ENCODE results near the gene YPEL2.

Gene YPEL2

DNA sequence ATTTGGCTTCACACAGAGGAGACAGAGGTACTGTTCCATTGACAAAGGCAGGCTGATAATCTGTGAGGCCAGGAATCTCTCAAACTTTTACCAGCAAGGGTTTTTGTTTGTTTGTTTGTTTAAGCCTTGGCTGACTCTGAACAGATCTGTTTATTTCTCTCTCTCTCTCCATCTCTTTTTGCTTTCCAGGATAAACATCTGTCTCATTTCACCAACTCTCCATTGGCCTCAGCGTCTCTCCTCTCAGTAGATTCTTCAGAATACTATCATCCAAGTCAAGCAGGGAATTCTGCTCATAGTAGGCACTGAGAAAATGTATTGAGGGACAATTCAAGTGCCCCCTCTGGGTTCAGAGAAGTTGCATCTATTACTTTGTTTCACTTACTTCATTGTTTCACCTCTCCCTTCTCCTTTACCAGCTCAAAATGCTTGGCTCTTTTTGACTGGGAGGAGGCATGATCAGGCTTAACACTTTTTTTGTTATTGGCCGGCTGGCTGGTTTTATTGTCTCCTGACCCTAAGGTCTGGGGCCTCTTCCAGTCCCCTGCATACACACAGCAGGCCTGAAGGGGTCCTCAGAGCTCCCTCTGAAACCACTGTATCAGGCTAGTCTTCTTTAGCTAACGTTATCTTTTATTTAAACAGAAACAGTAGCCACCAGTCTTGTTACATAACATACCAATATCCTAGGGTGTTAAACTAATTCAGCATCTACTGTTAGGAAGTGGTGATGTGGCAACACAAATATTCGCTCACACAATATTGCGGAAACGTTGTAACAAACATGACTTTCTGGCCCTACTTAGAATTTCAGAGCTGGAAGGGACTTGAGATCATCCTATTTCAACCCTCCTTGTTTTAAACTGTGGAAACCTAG is 2.0 kb upstream of the YPEL2 start (continued):
- TF ChIP-seq ZBTB7A (tag by site-specific recombination; IDR thresholded peaks at IDR 0.05; ENCODE audit: low read depth) (no peak), ZNF792 (tag by site-specific recombination; IDR thresholded peaks at IDR 0.05) (no peak), HOXA7 (CRISPR knock-in tag; IDR thresholded peaks at IDR 0.05; ENCODE audit: borderline replicate concordance) (no peak), ZNF223 (tag by site-specific recombination; IDR thresholded peaks at IDR 0.05) (no peak), ZNF433 (tag by site-specific recombination; IDR thresholded peaks at IDR 0.05; ENCODE audit: low read depth) (no peak), ZNF776 (tag by site-specific recombination; IDR thresholded peaks at IDR 0.05; ENCODE audit: borderline replicate concordance) (no peak), ZEB2 (tag by site-specific recombination; IDR thresholded peaks at IDR 0.05) (peak; percentile 40; the same call in 1 of the 2 replicates)
- TF ChIP-seq, protein P1, sequence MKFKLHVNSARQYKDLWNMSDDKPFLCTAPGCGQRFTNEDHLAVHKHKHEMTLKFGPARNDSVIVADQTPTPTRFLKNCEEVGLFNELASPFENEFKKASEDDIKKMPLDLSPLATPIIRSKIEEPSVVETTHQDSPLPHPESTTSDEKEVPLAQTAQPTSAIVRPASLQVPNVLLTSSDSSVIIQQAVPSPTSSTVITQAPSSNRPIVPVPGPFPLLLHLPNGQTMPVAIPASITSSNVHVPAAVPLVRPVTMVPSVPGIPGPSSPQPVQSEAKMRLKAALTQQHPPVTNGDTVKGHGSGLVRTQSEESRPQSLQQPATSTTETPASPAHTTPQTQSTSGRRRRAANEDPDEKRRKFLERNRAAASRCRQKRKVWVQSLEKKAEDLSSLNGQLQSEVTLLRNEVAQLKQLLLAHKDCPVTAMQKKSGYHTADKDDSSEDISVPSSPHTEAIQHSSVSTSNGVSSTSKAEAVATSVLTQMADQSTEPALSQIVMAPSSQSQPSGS (tag by site-specific recombination; IDR thresholded peaks at IDR 0.05; ENCODE audit: low read depth) = no peak

DNA sequence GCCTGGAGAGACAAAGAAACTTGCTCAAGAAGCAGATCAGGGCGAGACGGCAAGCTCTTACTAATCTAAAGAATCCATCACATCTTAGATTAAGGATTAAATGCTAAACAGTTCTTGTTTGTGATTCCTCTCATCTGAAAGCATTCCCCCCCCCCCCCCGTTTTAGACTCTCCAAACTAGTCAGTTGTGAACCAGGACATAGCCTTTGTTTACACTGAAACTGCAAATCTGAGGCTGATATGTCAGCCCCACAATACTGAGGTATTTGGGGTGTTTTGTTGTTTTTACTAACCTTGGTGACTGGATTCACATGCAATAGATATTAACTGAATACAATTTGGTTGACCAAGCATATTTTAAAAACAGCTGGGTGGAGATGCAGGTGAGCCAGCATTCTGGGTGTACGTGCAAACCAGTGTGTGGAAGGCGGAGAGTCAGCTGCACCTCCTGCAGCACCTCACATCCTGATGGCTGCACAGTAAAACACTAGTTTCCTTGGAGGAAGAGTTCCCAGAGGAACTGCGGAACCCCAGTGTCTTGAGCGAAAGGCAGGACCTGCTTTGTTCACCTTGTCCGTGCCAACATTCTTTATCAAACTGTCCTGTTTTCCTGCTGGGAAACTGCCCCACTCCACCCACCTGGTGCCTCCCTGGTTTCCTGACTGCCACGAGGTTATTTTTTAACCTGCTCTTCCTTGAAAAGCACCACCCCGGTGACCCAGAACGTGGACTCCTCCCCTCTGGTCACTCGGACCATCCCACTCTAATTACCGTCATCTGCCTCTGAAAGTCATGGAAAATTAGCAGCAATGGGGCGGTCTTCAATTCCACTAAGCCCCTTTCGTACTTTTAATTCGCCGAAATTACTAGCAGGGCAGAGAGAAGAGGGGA is 1.2 kb upstream of the YPEL2 start:
- TF ChIP-seq GLIS2 (tag by site-specific recombination; IDR thresholded peaks at IDR 0.05) (0 out of 2 replicates have a peak, but pooled peaks have one; percentile 11), ZNF341 (tag by site-specific recombination; IDR thresholded peaks at IDR 0.05; ENCODE audit: low read depth) (peak; percentile 86), EGR2 (tag by site-specific recombination; IDR thresholded peaks at IDR 0.05; ENCODE audit: low read depth) (0 out of 2 replicates have a peak, but pooled peaks have one; percentile 8), ZNF366 (tag by site-specific recombination; conservative IDR thresholded peaks at IDR 0.05) (no peak), SP3 (tag by site-specific recombination; IDR thresholded peaks at IDR 0.05) (peak; percentile 26; the same call in 1 of the 2 replicates), SP2 (tag by site-specific recombination; IDR thresholded peaks at IDR 0.05) (peak; percentile 38), ZNF600 (tag by site-specific recombination; IDR thresholded peaks at IDR 0.05) (0 out of 2 replicates have a peak, but pooled peaks have one; percentile 0)
- TF ChIP-seq, protein P2, sequence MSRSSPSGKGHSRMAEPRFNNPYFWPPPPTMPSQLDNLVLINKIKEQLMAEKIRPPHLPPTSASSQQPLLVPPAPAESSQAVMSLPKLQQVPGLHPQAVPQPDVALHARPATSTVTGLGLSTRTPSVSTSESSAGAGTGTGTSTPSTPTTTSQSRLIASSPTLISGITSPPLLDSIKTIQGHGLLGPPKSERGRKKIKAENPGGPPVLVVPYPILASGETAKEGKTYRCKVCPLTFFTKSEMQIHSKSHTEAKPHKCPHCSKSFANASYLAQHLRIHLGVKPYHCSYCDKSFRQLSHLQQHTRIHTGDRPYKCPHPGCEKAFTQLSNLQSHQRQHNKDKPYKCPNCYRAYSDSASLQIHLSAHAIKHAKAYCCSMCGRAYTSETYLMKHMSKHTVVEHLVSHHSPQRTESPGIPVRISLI (tag by site-specific recombination; IDR thresholded peaks at IDR 0.05) = no peak
- Histone ChIP-seq H3K4me3 (ENCODE audit: low read depth, low read length) (no peak overlapping the region), H3K9me3 (ENCODE audit: control insufficient read depth, insufficient read depth, low read depth, low read length) (no peaks in the 10 kb centered on the region), H3K27ac (ENCODE audit: extremely low read depth, low read depth, low read length) (peak overlapping the region; percentile 8; the same call in 1 of the 2 replicates), H3K4me1 (ENCODE audit: control insufficient read depth, insufficient read depth, low read length) (peaks cover 25% of the 10 kb centered on the region), H3K36me3 (ENCODE audit: control insufficient read depth in 2 of 2, insufficient read depth in 1 of 2, low read length in 2 of 2) (no peaks in the 10 kb centered on the region)
- POLR2A ChIA-PET = interaction anchor here (0.5 to 0.8 kb wide), 7 partner anchors 11 to 289 kb away, joined by 3 to 17 read pairs (median 5); partner anchors contain the start of genes CLTC and GDPD1
- CTCF ChIA-PET = interaction anchor here (0.6 to 8.6 kb wide), 45 partner anchors 8 to 546 kb away, joined by 3 to 151 read pairs (median 4); no protein-coding TSS in a partner anchor

DNA sequence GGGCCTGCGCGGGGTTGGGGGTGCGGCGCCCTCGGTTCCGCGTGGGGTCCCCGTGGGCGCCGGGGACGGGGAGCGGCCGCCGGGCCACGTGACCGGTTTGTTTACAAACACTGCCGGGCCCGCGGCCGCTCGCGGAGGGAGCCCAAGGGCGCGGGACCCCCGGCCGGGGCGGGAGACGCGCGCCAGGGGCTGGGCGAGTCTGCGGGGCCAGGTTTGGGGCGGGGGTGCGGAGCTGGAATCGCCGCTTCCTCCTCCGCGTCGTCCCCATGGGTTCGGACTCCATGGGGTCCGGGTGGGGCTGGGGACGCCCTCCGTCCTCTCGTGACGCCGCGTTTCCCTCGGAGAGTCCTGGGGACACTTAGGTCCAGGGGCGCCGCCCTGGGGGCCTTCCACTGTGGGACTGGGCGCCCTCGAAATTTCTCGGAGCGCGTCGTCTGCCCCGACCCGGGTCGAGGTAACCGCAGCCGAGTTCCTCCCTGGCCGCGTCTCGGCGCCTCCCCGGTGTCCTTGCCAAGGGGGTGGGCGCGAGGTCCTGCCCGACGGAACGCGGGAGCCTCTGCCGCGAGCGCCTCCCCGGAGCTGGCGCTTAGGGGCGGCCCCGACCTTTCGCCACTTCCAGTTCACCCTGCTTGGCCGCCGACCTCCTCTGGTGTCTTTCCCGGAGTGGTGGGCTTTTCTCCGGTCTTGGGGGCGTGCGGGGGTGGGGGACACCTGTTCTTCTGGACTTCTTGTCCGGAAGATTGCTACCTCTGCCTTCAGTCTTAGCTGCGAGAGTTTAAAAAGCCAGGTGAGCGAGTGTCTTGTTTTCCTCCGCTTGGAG is 684 bp downstream of the YPEL2 start:
- POLR2A ChIA-PET = interaction anchor here (0.6 to 0.9 kb wide), 2 partner anchors 110 to 123 kb away, joined by 3 read pairs; no protein-coding TSS in a partner anchor
- TF ChIP-seq ZNF211 (tag by site-specific recombination; IDR thresholded peaks at IDR 0.05; ENCODE audit: low read depth) (no peak), ZNF221 (tag by site-specific recombination; IDR thresholded peaks at IDR 0.05; ENCODE audit: borderline replicate concordance) (no peak), IKZF3 (tag by site-specific recombination; IDR thresholded peaks at IDR 0.05) (no peak), ZBTB21 (tag by site-specific recombination; IDR thresholded peaks at IDR 0.05) (no peak), KLF7 (tag by site-specific recombination; IDR thresholded peaks at IDR 0.05; ENCODE audit: borderline replicate concordance) (no peak), ZNF292 (tag by site-specific recombination; IDR thresholded peaks at IDR 0.05; ENCODE audit: borderline replicate concordance, low read depth) (no peak), ZNF600 (tag by site-specific recombination; IDR thresholded peaks at IDR 0.05) (peak; percentile 30; the same call in 1 of the 2 replicates), ZNF16 (tag by site-specific recombination; IDR thresholded peaks at IDR 0.05; ENCODE audit: low read depth) (no peak), ZNF707 (tag by site-specific recombination; IDR thresholded peaks at IDR 0.05) (no peak), ZNF426 (tag by site-specific recombination; IDR thresholded peaks at IDR 0.05) (no peak), ZNF133 (tag by site-specific recombination; IDR thresholded peaks at IDR 0.05) (no peak), ZXDB (tag by site-specific recombination; IDR thresholded peaks at IDR 0.05) (0 out of 2 replicates have a peak, but pooled peaks have one; percentile 27), ZNF660 (tag by site-specific recombination; IDR thresholded peaks at IDR 0.05) (no peak)

More for the DNA sequence above, 684 bp downstream of the YPEL2 start:
- Histone ChIP-seq H3K9me3 (ENCODE audit: control insufficient read depth, insufficient read depth, low read depth, low read length) (no peaks in the 10 kb centered on the region), H3K36me3 (ENCODE audit: control insufficient read depth in 2 of 2, insufficient read depth in 1 of 2, low read length in 2 of 2) (no peaks in the 10 kb centered on the region), H3K4me3 (ENCODE audit: low read depth, low read length) (peak overlapping the region; percentile 81), H3K27ac (ENCODE audit: extremely low read depth, low read depth, low read length) (peak overlapping the region; percentile 78; the same call in 1 of the 2 replicates), H3K4me1 (ENCODE audit: control insufficient read depth, insufficient read depth, low read length) (peaks cover 23% of the 10 kb centered on the region)
- CTCF ChIA-PET = interaction anchor here (0.6 to 2.7 kb wide), 5 partner anchors 11 to 160 kb away, joined by 3 to 10 read pairs (median 3); no protein-coding TSS in a partner anchor

Data from HEK293 (cell line).